ENCODE data around the gene MRPL37.
"Not testable (repeated sequence)": the region's sequence is repeated elsewhere in the genome, so short reads cannot be mapped to it uniquely, and the experiment has no call there.

MRPL37 gene

DNA sequence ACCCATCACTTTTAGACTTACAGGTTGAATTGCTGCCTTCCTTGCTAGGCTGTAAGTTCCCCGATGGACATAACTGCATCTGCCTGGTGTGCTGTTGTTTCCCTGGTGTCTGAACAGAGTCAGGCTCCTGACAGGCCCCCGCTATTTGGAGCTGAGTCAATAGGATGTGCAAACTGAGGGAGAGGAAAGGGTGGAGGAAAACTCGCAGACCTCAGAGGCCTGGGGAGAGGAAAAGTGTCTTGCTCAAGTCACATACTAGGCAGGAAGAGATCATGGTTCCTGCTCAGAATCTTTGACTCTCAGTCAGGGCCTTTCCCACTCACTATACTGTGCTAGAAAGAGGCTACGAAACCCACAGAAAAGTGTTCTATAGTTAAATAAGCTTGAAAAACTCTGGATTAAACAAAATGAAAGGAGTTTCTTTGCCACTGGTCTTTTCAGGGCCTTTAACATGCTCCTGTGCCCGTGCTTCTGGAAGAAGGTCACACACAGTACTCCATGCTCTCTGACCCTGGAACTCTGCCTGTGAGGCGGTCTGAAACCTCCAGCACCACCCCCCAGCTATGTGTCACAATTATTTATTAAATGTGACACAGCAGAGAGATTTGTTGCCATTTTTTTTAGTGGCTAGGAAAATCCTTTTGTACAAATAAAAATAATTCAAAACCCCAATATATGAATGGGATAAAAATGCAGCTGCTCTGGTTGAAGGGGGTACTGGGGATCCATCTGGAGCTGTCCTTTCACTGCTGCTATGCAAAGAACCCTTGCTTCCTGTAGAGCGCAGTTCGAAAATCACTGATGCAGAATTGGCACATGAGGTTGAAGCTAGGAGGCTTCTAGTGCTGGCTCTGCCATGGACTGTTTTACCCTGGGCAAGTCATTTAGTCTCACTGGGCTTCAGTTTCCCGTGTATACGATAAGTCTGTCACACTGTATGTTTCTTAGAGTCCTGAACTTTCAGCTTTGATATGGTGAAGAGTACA is 27.1 kb upstream of the MRPL37 start:
- no peak for DNase-seq

DNA sequence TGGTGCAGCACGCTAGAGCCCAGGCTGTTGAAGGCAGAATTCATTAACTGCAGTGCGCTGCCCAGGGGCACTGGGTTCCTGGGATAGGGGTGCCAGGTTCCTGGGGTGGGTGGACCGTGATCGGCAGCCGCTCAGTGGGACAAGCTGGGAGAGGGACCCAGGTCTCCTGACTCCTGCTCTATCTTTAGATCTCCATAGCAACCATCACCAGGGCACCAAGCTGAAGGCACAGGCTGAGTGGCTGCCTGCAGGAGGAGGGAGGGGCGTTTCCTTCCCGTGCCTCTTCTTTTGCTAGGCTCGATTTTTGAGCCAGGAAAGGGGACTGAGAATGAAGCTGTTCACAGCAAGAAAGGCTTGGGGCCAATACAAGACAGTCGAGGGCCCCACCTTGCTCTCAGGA is 26.3 kb upstream of the MRPL37 start:
- no peak for DNase-seq

DNA sequence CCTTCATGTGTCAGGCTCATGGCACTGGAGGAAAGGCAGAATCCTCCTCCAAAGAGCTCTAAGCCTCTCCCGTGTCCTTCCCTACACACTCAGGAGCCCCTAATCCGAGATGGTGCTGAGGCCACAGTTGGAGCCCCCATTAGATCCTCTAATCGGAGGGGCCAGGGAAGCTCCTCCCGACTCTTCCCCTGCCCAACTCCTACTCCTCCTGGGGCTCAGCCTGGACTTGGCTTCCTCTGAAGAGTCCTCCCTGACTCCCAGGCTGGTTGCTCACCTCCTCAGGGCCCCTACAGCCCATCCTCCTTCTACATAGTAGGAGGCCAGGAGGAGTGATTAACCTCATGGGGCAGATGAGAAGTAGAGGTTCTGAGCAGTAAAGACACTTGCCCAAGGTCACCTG is 25.9 kb upstream of the MRPL37 start:
- DNase-seq = no peak

- DNase-seq = no peak
These were observed 23.2 kb upstream of the MRPL37 start for GRCh38 chr1:54176621-54177327.

DNA sequence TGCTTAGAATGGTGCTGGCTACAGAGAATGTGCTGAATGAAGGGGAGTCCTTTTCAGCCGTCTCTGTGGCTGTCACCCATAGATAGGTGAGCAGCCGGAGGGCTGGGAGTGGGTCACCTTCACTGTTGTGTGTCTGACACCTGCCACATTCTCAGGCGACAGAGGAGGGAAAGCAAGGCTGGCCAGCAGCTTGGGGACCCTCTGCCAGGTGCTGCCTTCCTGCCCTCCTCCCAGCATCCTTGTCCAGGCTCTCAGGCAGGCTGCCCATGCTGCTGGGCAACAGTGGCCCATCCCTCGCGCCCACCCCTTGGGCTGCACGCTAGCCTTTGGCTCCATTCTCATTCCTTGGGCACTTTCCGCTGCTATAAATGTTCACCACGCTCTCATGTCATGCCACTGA is 22.2 kb upstream of the MRPL37 start:
- DNase-seq = no peak

GRCh38 chr1:54178296-54179070 is 21.5 kb upstream of the MRPL37 start:
- DNase-seq = no peak

DNA sequence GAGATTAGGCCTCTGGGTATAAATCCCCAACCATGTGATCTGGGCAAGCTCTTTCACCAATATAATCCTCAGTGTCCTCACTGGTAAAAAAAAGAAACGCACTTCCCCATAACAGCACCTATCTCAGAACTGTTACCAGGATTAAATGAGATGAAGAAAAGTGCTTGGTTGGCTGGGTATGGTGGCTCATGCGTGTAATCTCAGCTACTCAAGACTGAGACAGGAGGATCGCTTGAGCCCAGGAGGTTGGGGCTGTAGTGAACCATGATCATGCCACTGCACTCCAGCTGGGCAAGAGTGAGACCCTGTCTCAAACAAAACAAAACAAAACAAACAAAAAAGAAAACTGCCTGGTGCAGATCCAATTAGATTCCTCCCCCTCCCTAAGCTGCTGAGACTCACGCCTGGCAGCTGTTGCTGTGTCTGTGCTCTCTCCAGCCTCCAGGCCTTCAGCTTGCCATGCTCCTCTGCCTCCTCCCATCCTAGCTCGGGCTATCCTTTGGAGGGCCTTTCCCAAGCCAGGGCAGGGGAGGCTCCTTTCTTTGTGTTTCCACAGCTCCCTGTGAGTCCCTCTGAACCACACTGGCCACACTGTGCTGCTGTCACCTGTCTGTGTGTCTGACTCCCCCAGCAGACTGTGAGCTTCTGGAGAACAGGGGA is 19.1 kb upstream of the MRPL37 start:
- DNase-seq = no peak

DNA sequence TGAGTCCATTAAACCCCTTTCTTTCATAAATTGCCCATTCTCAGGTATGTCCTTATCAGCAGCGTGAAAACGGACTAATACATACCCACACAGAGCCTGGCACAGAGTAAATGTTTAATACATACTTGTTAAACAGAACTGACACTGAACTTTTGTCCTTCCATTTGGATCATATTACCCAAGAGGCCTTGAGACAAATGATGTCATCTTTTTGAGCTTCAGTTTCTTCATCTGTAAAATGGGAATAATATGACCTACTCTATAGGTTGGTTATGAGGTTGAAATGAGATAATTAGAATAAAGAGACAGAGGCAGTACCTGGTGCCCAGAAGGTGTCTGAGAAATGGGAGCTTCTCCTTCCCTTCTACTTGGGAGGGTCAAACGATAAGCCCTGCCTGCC is 13.9 kb upstream of the MRPL37 start:
- DNase-seq = no peak

- DNase-seq = no peak
These were observed 11.7 kb upstream of the MRPL37 start for GRCh38 chr1:54188291-54188690.

- DNase-seq = no peak
These were observed 9.4 kb upstream of the MRPL37 start for GRCh38 chr1:54190526-54190925.

- DNase-seq = no peak
These were observed 8.4 kb upstream of the MRPL37 start for GRCh38 chr1:54191525-54191924.

DNA sequence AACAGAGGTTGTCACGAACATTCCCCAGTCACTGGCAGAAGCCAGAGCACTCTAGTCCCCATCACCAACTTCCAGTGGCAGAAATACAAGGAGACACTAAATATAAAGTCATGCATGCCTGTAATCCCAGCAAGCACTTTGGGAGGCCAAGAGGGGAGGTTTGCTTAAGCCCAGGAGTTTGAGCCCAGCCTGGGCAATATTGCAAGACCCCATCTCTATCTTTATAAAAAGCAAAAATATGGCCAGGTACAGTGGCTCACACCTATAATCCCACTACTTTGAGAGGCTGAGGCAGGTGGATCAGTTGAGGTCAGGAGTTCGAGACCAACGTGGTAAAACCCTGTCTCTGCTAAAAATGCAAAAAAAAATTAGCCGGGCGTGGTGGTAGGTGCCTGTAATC is 6.5 kb upstream of the MRPL37 start:
- DNase-seq = no peak

DNA sequence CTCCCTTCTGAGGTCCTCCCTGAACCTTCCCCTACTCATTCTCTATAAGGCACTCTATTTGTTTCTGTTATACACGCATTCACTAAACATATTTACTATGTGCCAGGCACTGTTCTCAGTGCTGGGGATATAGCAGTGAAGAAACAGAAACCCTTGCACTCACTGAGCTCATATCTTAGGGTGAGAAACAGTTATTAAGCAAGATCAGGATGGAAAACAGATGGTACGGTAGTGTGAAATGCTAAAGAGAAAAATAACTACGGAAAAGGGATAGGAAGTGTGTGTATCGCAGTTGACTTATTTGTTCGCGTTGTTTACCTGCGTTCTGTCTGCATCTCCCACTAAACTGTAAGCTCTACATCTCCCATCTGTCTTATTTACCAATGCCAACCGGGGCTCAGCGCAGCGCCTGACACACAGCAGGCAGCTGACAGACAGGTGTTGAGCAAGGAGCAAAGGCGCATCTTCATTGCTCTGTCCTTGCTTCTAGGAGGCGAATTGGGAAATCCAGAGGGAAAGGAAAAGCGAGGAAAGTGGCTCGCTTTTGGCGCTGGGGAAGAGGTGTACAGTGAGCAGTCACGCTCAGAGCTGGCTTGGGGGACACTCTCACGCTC is 709 bp upstream of the MRPL37 start:
- DNase-seq = peak; percentile 39

GRCh38 chr1:54200519-54200997 is 591 bp downstream of the MRPL37 start:
- peak; percentile 47 for DNase-seq

GRCh38 chr1:54204199-54204598 is 4.2 kb downstream of the MRPL37 start:
- DNase-seq = no peak

DNA sequence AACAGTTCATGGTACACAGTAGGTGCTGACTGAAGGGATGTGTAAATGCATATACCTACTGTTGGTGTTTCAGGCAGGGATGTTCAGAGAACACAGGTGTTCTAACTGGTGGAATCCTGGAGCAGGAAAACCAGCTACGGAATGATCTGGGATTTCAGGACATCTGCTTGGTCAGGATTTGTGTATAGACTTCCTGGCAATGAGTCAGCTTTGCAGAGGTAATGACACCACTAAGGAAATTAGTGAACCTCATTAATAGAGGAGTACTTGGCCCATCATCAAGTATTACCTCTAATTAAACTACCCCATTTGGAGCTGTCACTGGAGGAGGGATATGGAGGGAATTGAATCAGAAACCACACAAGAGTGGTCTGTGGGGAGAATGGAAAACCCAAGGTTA is 7.3 kb downstream of the MRPL37 start:
- DNase-seq = no peak

DNA sequence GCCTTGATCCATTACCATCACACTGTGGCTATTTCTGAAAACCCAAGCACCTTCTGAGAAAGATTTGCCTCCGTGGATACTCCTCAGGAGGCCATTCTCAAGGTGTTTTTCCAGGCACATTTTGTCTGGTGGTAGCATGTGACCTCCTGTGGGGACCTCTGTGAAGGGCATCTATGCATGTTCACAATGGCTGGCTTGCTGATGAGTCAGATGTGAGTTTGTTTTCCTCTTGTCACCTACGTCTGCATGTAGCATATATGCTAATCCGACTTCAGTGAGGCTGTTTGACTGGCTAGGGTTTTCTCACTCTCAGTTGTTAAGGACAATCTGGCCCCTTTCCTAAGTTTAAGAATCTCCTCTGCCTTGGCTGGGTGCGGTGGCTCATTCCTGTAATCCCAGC is 7.9 kb downstream of the MRPL37 start:
- DNase-seq = not testable (repeated sequence)

- peak; percentile 81 for DNase-seq
These were observed 12.9 kb downstream of the MRPL37 start for GRCh38 chr1:54212872-54213271.

DNA sequence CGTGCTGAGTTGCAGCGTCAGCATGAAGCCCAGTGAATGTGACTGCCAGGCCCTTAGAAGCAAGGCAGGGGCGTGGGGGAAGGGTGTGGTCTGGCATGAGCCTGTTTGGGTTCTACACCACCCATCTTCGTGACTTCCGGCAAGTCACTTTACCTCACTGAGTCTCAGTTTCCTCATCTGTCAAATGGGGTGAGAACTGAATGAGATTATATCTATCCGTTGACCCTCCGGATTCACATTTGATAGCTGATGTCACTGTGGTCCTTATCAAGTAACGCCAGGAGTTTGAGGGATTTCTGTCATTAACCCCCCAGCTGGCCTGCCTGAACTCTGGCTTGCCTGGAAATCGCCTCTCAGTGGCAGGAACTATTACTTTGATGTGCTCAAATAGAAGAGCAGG is 15.6 kb downstream of the MRPL37 start:
- DNase-seq = no peak

DNA sequence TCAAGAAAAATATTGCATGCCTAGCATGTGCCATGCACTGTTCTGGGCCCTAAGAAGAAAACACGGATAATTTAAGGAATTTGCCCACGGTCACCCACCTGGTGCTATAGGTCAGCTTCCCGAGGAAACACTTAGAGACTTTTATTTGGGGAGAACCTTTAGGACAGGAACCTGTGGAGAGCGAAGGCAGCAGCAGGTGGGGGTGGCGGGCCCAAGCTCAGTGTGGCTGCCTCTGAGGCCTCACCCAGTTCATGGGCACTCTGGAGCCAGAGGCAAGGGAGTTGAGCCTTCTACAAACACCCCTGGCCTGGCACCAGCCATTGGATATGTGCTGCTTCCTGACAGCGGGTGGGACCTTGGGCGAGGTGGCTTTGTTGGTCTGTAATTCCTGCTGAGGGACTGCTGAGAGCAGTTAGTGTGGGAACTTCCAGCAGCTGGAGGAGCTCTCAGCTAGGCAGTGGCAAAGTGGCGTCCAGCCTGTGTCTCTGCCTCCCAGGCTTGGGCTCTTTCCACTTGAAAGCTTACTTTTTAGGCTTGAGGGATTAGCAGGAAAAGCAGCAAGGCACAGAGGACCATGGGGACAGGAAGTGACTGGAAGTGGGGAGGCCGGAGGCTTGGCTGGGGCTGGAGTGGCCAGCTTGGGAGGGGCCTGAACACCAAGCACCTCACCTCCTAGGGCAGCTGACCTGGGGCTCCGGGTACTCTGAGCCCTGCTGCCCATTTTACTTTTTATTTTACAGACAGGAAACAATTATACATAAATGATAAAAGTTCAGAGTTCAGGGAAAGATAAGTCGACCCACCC is 19.1 kb downstream of the MRPL37 start:
- no peak for DNase-seq

- DNase-seq = no peak
These were observed 19.7 kb downstream of the MRPL37 start for GRCh38 chr1:54219688-54220003.
